Effector memory CD8-positive, alpha-beta T cell (primary cell): Measurements from ENCODE around the gene CNTNAP4.

Experiments
- ATAC-seq: fragments of 150-1000 bp; cut with Tn5 transposase; replicated peaks from 2 replicates; pipeline ENCODE4 v1.10.0; 2021; ENCODE audit warnings: mild to moderate bottlenecking, moderate library complexity
- DNase-seq, 3 experiments: peaks; one replicate each; pipeline ENCODE4 v3.0.0; 2021
- H3K27ac Mint-ChIP-seq, 2 donors: one replicate each; pipeline ENCODE4 v1.8.0; 2022; ENCODE audit warnings: mild to moderate bottlenecking in 2 of 2, mixed read lengths in 2 of 2, moderate library complexity in 2 of 2
- H3K27me3 Mint-ChIP-seq, 2 donors: one replicate each; pipeline ENCODE4 v1.8.0; 2022; ENCODE audit warnings: mixed read lengths in 2 of 2
- H3K36me3 Mint-ChIP-seq: one replicate; pipeline ENCODE4 v1.8.0; 2022; ENCODE audit warnings: mild to moderate bottlenecking, moderate library complexity, mixed read lengths; ENCODE audit not compliant: insufficient read depth
- H3K4me1 Mint-ChIP-seq, 2 donors: one replicate each; pipeline ENCODE4 v1.8.0; 2022; ENCODE audit warnings: low read depth in 2 of 2, mixed read lengths in 2 of 2
- H3K4me3 Mint-ChIP-seq, 2 donors: one replicate each; pipeline ENCODE4 v1.8.0; 2022; ENCODE audit warnings: mild to moderate bottlenecking in 2 of 2, mixed read lengths in 2 of 2, moderate library complexity in 2 of 2
- H3K9me3 Mint-ChIP-seq, 2 donors: one replicate each; pipeline ENCODE4 v1.8.0; 2022; ENCODE audit warnings: mixed read lengths in 2 of 2

Gene CNTNAP4

GRCh38 chr16:76541070-76541469 is 263.9 kb downstream of the CNTNAP4 start:
- DNase-seq (no peak), ATAC-seq (no peak)
- H3K27me3 Mint-ChIP-seq, result no peaks in the 10 kb centered on the region
- H3K9me3 Mint-ChIP-seq, result peaks cover 2 to 6% of the 10 kb centered on the region in 2 donors
- H3K4me3 Mint-ChIP-seq, result no peak overlapping the region
- no peaks in the 10 kb centered on the region for H3K36me3 Mint-ChIP-seq
- H3K4me1 Mint-ChIP-seq, result no peaks in the 10 kb centered on the region
- H3K27ac Mint-ChIP-seq, result no peak overlapping the region

DNA sequence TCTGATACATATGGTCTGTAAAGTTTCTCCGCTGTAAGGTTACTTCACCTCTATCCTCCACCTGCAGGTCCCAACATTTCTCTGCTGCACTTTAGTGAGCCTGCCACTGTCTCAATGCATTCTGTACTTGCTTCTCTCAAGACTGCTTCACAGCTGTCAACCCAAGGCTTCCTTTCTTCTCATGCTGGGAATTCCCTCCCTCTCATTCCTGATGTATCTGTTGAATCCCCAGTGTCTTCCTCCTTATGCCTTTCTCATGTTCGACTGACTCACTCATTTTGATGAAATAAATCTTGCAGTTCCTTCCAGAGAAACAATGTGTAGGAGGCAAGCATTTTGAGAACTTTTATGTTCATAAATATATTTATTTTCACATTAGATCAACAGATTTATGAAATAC is 288.3 kb downstream of the CNTNAP4 start:
- no peaks in the 10 kb centered on the region for H3K4me1 Mint-ChIP-seq

GRCh38 chr16:76571755-76572154 is 294.6 kb downstream of the CNTNAP4 start:
- no peaks in the 10 kb centered on the region for H3K4me1 Mint-ChIP-seq
- H3K27me3 Mint-ChIP-seq, result no peaks in the 10 kb centered on the region
- no peak overlapping the region for H3K4me3 Mint-ChIP-seq
- H3K9me3 Mint-ChIP-seq, result peaks cover 10 to 24% of the 10 kb centered on the region in 2 donors
- no peak for ATAC-seq
- DNase-seq, result no peak
- H3K36me3 Mint-ChIP-seq, result no peaks in the 10 kb centered on the region
- no peak overlapping the region for H3K27ac Mint-ChIP-seq

More for the DNA sequence above, 288.3 kb downstream of the CNTNAP4 start:
- Mint-ChIP-seq H3K9me3 (peaks cover 7 to 16% of the 10 kb centered on the region in 2 donors), H3K36me3 (no peaks in the 10 kb centered on the region), H3K27ac (no peak overlapping the region), H3K27me3 (no peaks in the 10 kb centered on the region), H3K4me3 (no peak overlapping the region)
- ATAC-seq (no peak), DNase-seq (no peak)

- H3K27me3 Mint-ChIP-seq, result no peaks in the 10 kb centered on the region
- no peak for ATAC-seq
- no peaks in the 10 kb centered on the region for H3K4me1 Mint-ChIP-seq
- H3K27ac Mint-ChIP-seq, result no peak overlapping the region
- DNase-seq, result no peak
- peaks cover 7 to 24% of the 10 kb centered on the region in 2 donors for H3K9me3 Mint-ChIP-seq
- no peak overlapping the region for H3K4me3 Mint-ChIP-seq
- no peaks in the 10 kb centered on the region for H3K36me3 Mint-ChIP-seq
Measured at GRCh38 chr16:76573281-76573680, 296.1 kb downstream of the CNTNAP4 start.

DNA sequence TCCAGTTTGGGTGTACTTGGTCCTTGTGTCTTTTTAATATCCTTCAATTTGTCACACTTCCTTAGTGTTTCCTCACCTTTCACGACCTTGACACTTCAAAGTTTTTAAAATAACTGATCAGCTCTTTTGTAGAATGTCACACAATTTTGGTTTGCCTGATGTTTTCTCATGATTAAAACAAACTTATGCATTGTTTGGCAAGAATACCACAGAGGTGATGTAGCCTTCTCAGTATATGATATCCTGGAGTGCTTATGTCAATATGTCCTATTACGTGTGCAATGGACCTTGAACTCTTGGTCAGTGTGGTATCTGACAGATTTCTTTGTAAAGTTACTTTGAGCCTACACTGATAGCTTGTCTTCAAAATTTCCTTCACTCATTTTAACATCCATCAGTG is 297.4 kb downstream of the CNTNAP4 start:
- Mint-ChIP-seq H3K27ac (no peak overlapping the region), H3K9me3 (peaks cover 7 to 24% of the 10 kb centered on the region in 2 donors), H3K4me3 (no peak overlapping the region), H3K4me1 (no peaks in the 10 kb centered on the region), H3K27me3 (no peaks in the 10 kb centered on the region), H3K36me3 (no peaks in the 10 kb centered on the region)
- DNase-seq, result no peak
- ATAC-seq, result no peak

- H3K4me3 Mint-ChIP-seq, result no peak overlapping the region
- no peak overlapping the region for H3K27ac Mint-ChIP-seq
- DNase-seq (no peak), ATAC-seq (no peak)
- peaks cover 7 to 12% of the 10 kb centered on the region in 2 donors for H3K9me3 Mint-ChIP-seq
- H3K27me3 Mint-ChIP-seq, result no peaks in the 10 kb centered on the region
- no peaks in the 10 kb centered on the region for H3K4me1 Mint-ChIP-seq
- H3K36me3 Mint-ChIP-seq, result no peaks in the 10 kb centered on the region
Measured at GRCh38 chr16:76576526-76576925, 299.3 kb downstream of the CNTNAP4 start.

DNA sequence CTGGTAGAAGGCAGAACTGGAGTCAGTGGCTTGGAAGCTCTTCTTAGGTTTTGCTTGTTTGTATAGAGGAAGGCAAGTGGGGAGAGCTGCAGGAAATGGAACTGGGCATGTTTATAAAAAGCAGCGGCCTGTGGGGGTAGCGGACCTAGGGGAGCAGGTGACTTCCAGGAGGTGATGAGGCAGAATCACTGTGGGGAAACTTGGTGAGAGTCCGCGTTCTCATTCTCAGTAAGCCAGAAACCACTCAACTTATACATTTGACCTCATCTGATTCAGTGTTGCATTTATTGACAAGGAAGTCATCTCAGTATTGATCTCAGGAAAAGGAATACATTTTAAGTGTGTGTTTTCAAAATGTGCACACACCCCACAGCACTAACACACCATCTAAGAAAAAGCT is 299.8 kb downstream of the CNTNAP4 start:
- no peaks in the 10 kb centered on the region for H3K27me3 Mint-ChIP-seq
- ATAC-seq, result no peak
- no peak for DNase-seq
- no peaks in the 10 kb centered on the region for H3K4me1 Mint-ChIP-seq
- H3K36me3 Mint-ChIP-seq, result no peaks in the 10 kb centered on the region
- peaks cover 9 to 11% of the 10 kb centered on the region in 2 donors for H3K9me3 Mint-ChIP-seq
- no peak overlapping the region for H3K4me3 Mint-ChIP-seq
- no peak overlapping the region for H3K27ac Mint-ChIP-seq

GRCh38 chr16:76579277-76579922 is 302.2 kb downstream of the CNTNAP4 start:
- ATAC-seq (no peak), DNase-seq (no peak)
- Mint-ChIP-seq H3K27me3 (no peaks in the 10 kb centered on the region), H3K36me3 (no peaks in the 10 kb centered on the region), H3K4me3 (no peak overlapping the region), H3K27ac (no peak overlapping the region), H3K9me3 (peaks cover 12 to 21% of the 10 kb centered on the region in 2 donors), H3K4me1 (no peaks in the 10 kb centered on the region)

- Mint-ChIP-seq H3K4me3 (no peak overlapping the region), H3K9me3 (peaks cover 8 to 14% of the 10 kb centered on the region in 2 donors), H3K4me1 (no peaks in the 10 kb centered on the region), H3K36me3 (no peaks in the 10 kb centered on the region), H3K27ac (no peak overlapping the region), H3K27me3 (no peaks in the 10 kb centered on the region)
- no peak for ATAC-seq
- no peak for DNase-seq
Measured at GRCh38 chr16:76583466-76583865, 306.3 kb downstream of the CNTNAP4 start.

DNA sequence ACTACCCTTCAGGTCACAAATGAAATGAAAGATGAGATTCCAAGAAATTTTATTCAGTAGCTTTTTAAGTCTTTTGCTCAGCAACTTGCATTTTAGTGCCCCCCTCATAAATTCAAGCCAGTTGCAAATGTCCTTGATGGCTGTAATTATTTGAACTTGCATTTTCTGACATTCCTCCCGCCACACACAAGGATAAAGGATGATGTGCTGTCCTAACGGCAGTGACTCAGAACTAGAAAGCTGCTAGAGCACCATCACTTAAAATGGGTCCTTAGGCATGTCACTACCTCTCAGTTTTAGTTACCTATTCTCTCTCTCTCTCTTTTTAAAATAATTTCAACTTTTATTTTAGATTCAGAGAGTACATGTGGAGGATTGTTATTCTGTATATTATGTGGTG is 306.7 kb downstream of the CNTNAP4 start:
- ATAC-seq (no peak), DNase-seq (no peak)
- Mint-ChIP-seq H3K4me3 (no peak overlapping the region), H3K9me3 (peaks cover 8 to 14% of the 10 kb centered on the region in 2 donors), H3K4me1 (no peaks in the 10 kb centered on the region), H3K27ac (no peak overlapping the region), H3K27me3 (no peaks in the 10 kb centered on the region), H3K36me3 (no peaks in the 10 kb centered on the region)

- H3K4me1 Mint-ChIP-seq, result no peaks in the 10 kb centered on the region
- H3K36me3 Mint-ChIP-seq, result no peaks in the 10 kb centered on the region
- no peaks in the 10 kb centered on the region for H3K27me3 Mint-ChIP-seq
- no peak overlapping the region for H3K27ac Mint-ChIP-seq
- H3K9me3 Mint-ChIP-seq, result peaks cover 4 to 7% of the 10 kb centered on the region in 2 donors
- H3K4me3 Mint-ChIP-seq, result no peak overlapping the region
- no peak for ATAC-seq
- DNase-seq, result no peak
Measured at GRCh38 chr16:76598498-76598897, 321.3 kb downstream of the CNTNAP4 start.

GRCh38 chr16:76607317-76607716 is 330.1 kb downstream of the CNTNAP4 start:
- ATAC-seq, result no peak
- DNase-seq, result no peak
- H3K36me3 Mint-ChIP-seq, result no peaks in the 10 kb centered on the region

More at GRCh38 chr16:76607317-76607716, 330.1 kb downstream of the CNTNAP4 start:
- peaks cover 0 to 10% of the 10 kb centered on the region in 2 donors for H3K9me3 Mint-ChIP-seq
- no peak overlapping the region for H3K27ac Mint-ChIP-seq
- H3K27me3 Mint-ChIP-seq, result no peaks in the 10 kb centered on the region
- no peaks in the 10 kb centered on the region for H3K4me1 Mint-ChIP-seq
- H3K4me3 Mint-ChIP-seq, result no peak overlapping the region
